IMR-90 (cell line): Measurements from ENCODE around the gene CD151. TPM values are rescaled to one million over a fixed set of nuclear protein-coding genes. Genes with fewer than 3 reads are reported as not detected.

ENCODE experiments used
- ATAC-seq: fragments of 200-7000 bp; cut with Tn5 transposase; 2 replicates; pipeline ENCODE4 v1.9.1; 2020; ENCODE audit warnings: low read depth, mild to moderate bottlenecking, moderate library complexity
- BruUV-seq: library from RNA; stranded (reverse); fragments of 400-500 nt; replicated peaks from 2 replicates; lab custom pipeline; 2021; lab: Mats Ljungman, UMichigan
- CTCF ChIA-PET: fragments of 300-600 bp; formaldehyde crosslinking; extraction: SDS; loops from one replicate; lab custom pipeline; 2021; ENCODE audit warnings: antibody characterized with exemption; lab: Yijun Ruan, JAX
- POLR2A ChIA-PET: fragments of 300-600 bp; sonication (Branson Sonifier 250); formaldehyde crosslinking; loops from one replicate; lab custom pipeline; 2022; ENCODE audit warnings: antibody characterized with exemption; ENCODE audit not compliant: unreplicated experiment; lab: Charles Lee
- DNase-seq: peaks from one replicate; pipeline ENCODE4 v3.0.0; 2013
- H2AFZ ChIP-seq: replicated peaks from 2 replicates; pipeline ENCODE3; 2013; ENCODE audit warnings: low read length, mild to moderate bottlenecking; ENCODE audit not compliant: poor library complexity
- H2AK5ac ChIP-seq: 2 replicates; pipeline ENCODE4 v1.6.1; 2013; ENCODE audit warnings: low read depth, low read length, inconsistent platforms
- H2AK9ac ChIP-seq: replicated peaks from 2 replicates; pipeline ENCODE3; 2013; ENCODE audit warnings: mild to moderate bottlenecking, low read depth, low read length, moderate library complexity; ENCODE audit not compliant: poor library complexity
- H2BK120ac ChIP-seq: 2 replicates; pipeline ENCODE4 v1.6.1; 2013; ENCODE audit warnings: low read depth, low read length, inconsistent platforms
- H2BK15ac ChIP-seq: 3 replicates; pipeline ENCODE4 v1.6.1; 2013; ENCODE audit warnings: low read depth, low read length, inconsistent platforms
- H2BK20ac ChIP-seq: 2 replicates; pipeline ENCODE4 v1.6.1; 2013; ENCODE audit warnings: low read depth, mild to moderate bottlenecking, inconsistent platforms, low read length, moderate library complexity
- H2BK5ac ChIP-seq: 2 replicates; pipeline ENCODE4 v1.6.1; 2013; ENCODE audit warnings: mild to moderate bottlenecking, low read depth, low read length, inconsistent platforms; ENCODE audit not compliant: poor library complexity, severe bottlenecking
- H3K14ac ChIP-seq: replicated peaks from 2 replicates; pipeline ENCODE4 v1.6.1; 2013; ENCODE audit warnings: low read depth, low read length, inconsistent platforms
- H3K18ac ChIP-seq: 2 replicates; pipeline ENCODE4 v1.6.1; 2013; ENCODE audit warnings: low read depth, low read length, control low read depth
- H3K23ac ChIP-seq: 2 replicates; pipeline ENCODE4 v1.6.1; 2013; ENCODE audit warnings: low read depth, low read length, inconsistent platforms
- H3K27ac ChIP-seq: 2 replicates; pipeline ENCODE4 v1.5.1; 2013; ENCODE audit warnings: mild to moderate bottlenecking, control low read depth, low read length; ENCODE audit not compliant: insufficient read depth
- H3K27me3 ChIP-seq: 2 replicates; pipeline ENCODE4 v1.6.1; 2013; ENCODE audit warnings: low read length; ENCODE audit not compliant: control insufficient read depth, insufficient read depth
- H3K36me3 ChIP-seq: 2 replicates; pipeline ENCODE4 v1.6.1; 2013; ENCODE audit warnings: low read length, mixed read lengths; ENCODE audit not compliant: control insufficient read depth, insufficient read depth
- H3K4ac ChIP-seq: 2 replicates; pipeline ENCODE4 v1.6.1; 2013; ENCODE audit warnings: low read depth, low read length, inconsistent platforms
- H3K4me1 ChIP-seq: 2 replicates; pipeline ENCODE4 v1.6.1; 2013; ENCODE audit warnings: low read length, mixed read lengths; ENCODE audit not compliant: control insufficient read depth, insufficient read depth
- H3K4me2 ChIP-seq: 2 replicates; pipeline ENCODE4 v1.6.1; 2013; ENCODE audit warnings: low read depth, mild to moderate bottlenecking, control low read depth, low read length, moderate library complexity
- H3K4me3 ChIP-seq: 2 replicates; pipeline ENCODE4 v1.5.1; 2013; ENCODE audit warnings: low read depth, mild to moderate bottlenecking, control low read depth, low read length, moderate library complexity; ENCODE audit not compliant: insufficient read depth
- H3K56ac ChIP-seq: 2 replicates; pipeline ENCODE4 v1.6.1; 2013; ENCODE audit warnings: low read length, inconsistent platforms; ENCODE audit not compliant: insufficient read depth; ENCODE audit errors: extremely low read depth
- H3K79me1 ChIP-seq, 2 experiments: 2 replicates each; pipeline ENCODE4 v1.6.1; 2013; ENCODE audit warnings: low read length in 2 of 2, inconsistent platforms in 1 of 2, low read depth in 1 of 2
- H3K9ac ChIP-seq: 2 replicates; pipeline ENCODE4 v1.6.1; 2013; ENCODE audit warnings: low read depth, low read length, control low read depth
- H3K9me1 ChIP-seq: 2 replicates; pipeline ENCODE4 v1.6.1; 2013; ENCODE audit warnings: low read length, inconsistent platforms; ENCODE audit not compliant: insufficient read depth
- H3K9me3 ChIP-seq: 2 replicates; pipeline ENCODE4 v1.6.1; 2013; ENCODE audit warnings: low read length; ENCODE audit not compliant: control insufficient read depth, insufficient read depth
- H4K20me1 ChIP-seq: 2 replicates; pipeline ENCODE4 v1.6.1; 2013; ENCODE audit warnings: low read length, inconsistent platforms; ENCODE audit not compliant: insufficient read depth
- H4K5ac ChIP-seq: 2 replicates; pipeline ENCODE4 v1.6.1; 2013; ENCODE audit warnings: mild to moderate bottlenecking, low read depth, low read length, control low read depth
- H4K8ac ChIP-seq, 2 experiments: 2 replicates each; pipeline ENCODE4 v1.6.1; 2013; ENCODE audit warnings: low read depth in 2 of 2, low read length in 2 of 2, control low read depth in 1 of 2, inconsistent platforms in 1 of 2
- H4K91ac ChIP-seq: 2 replicates; pipeline ENCODE4 v1.6.1; 2013; ENCODE audit warnings: low read depth, low read length, inconsistent platforms; ENCODE audit not compliant: insufficient read depth
- BHLHE40 ChIP-seq: fragments of 150-350 bp; IDR thresholded peaks from 2 replicates; pipeline ENCODE4 v1.6.1; 2016; ENCODE audit warnings: mild to moderate bottlenecking, low read depth, low read length
- CEBPB ChIP-seq: IDR thresholded peaks from 2 replicates; pipeline ENCODE4 v1.6.1; 2012; ENCODE audit warnings: low read depth, low read length, improper control_type of control experiment
- CHD1 ChIP-seq: IDR thresholded peaks from 2 replicates; pipeline ENCODE4 v1.6.1; 2012; ENCODE audit warnings: low read depth, low read length, improper control_type of control experiment
- FOS ChIP-seq: fragments of 150-350 bp; IDR thresholded peaks from 2 replicates; pipeline ENCODE4 v1.6.1; 2016; ENCODE audit warnings: low read depth, low read length
- MAFK ChIP-seq: IDR thresholded peaks from 2 replicates; pipeline ENCODE4 v1.6.1; 2012; ENCODE audit warnings: low read depth, low read length, improper control_type of control experiment
- MAZ ChIP-seq: IDR thresholded peaks from 2 replicates; pipeline ENCODE4 v1.6.1; 2012; ENCODE audit warnings: low read depth, mild to moderate bottlenecking, low read length, improper control_type of control experiment, moderate library complexity, borderline replicate concordance
- MXI1 ChIP-seq: IDR thresholded peaks from 2 replicates; pipeline ENCODE4 v1.6.1; 2012; ENCODE audit warnings: low read depth, mild to moderate bottlenecking, low read length, moderate library complexity, borderline replicate concordance
- NFE2L2 ChIP-seq: fragments of 150-350 bp; IDR thresholded peaks from 2 replicates; pipeline ENCODE4 v1.6.1; 2016; ENCODE audit warnings: low read depth, mild to moderate bottlenecking, low read length
- POLR2A ChIP-seq: IDR thresholded peaks from 2 replicates; pipeline ENCODE4 v1.6.1; 2012; ENCODE audit warnings: mild to moderate bottlenecking, low read depth, low read length
- RAD21 ChIP-seq: IDR thresholded peaks from 2 replicates; pipeline ENCODE4 v1.6.1; 2012; ENCODE audit warnings: low read length, improper control_type of control experiment
- RCOR1 ChIP-seq: IDR thresholded peaks from 2 replicates; pipeline ENCODE4 v1.6.1; 2012; ENCODE audit warnings: mild to moderate bottlenecking, low read length, improper control_type of control experiment; ENCODE audit not compliant: insufficient replicate concordance
- SMC3 ChIP-seq: fragments of 150-350 bp; IDR thresholded peaks from 2 replicates; pipeline ENCODE4 v1.6.1; 2016; ENCODE audit warnings: low read depth, mild to moderate bottlenecking, antibody characterized with exemption, low read length, moderate library complexity
- WGBS, 2 experiments: methylation state at CpG; one replicate each; pipeline versions ENCODE4 v1.1.5 to v1.1.7; 2013; ENCODE audit warnings: missing lambda C conversion rate in 2 of 2; ENCODE audit not compliant: insufficient read length in 1 of 2; ENCODE audit errors: extremely low coverage in 2 of 2; 5-methylcytosine and 5-hydroxymethylcytosine counted together
- dilution Hi-C: fragments of 300-500 bp; cut with HindIII; formaldehyde crosslinking; loops from one replicate; pipeline ENCODE4 v1.14.3; 2018; ENCODE audit warnings: low sequenced_read_pairs; ENCODE audit not compliant: unreplicated experiment
- in situ Hi-C: fragments of 300-500 bp; cut with MboI; formaldehyde crosslinking; loops from 3 replicates; pipeline ENCODE4 v1.14.3; 2019; ENCODE audit warnings: low sequenced_read_pairs, inconsistent platforms, mixed read lengths
- intact Hi-C: fragments of 100-400 bp; cut with micrococcal nuclease; formaldehyde crosslinking; loops from 2 replicates; pipeline ENCODE4 v1.10.0; 2022
- polyA plus RNA-seq, 3 experiments: library from polyadenylated mRNA; depleted of rRNA; stranded (reverse); fragments of >200 nt; gene quantifications; 2 replicates each; pipeline ENCODE4 v1.2.3, GENCODE V29; 2012; ENCODE audit warnings: low replicate concordance in 1 of 3
- total RNA-seq: library from RNA; depleted of rRNA; stranded (reverse); fragments of >200 nt; gene quantifications from 2 replicates; pipeline ENCODE4 v1.2.3, GENCODE V29; 2012
- TF ChIP-seq, protein P1 (sequence below): conservative IDR thresholded peaks from 2 replicates; pipeline ENCODE4 v1.5.1; 2012; ENCODE audit warnings: mild to moderate bottlenecking, low read depth, low read length, improper control_type of control experiment
- TF ChIP-seq, protein P2 (sequence below): fragments of 150-350 bp; IDR thresholded peaks from 2 replicates; pipeline ENCODE4 v1.6.1; 2017; ENCODE audit warnings: mild to moderate bottlenecking, antibody characterized with exemption, low read length, low read depth
- TF ChIP-seq, protein P3 (sequence below): fragments of 150-350 bp; IDR thresholded peaks from 2 replicates; pipeline ENCODE4 v1.6.1; 2016; ENCODE audit warnings: low read depth, mild to moderate bottlenecking, low read length, moderate library complexity, borderline replicate concordance

CD151 gene
- total and polyA plus RNA-seq, 2 of the 4 experiments (the other 2 are of a cell fraction), result 1,150 to 1,267 TPM

DNA sequence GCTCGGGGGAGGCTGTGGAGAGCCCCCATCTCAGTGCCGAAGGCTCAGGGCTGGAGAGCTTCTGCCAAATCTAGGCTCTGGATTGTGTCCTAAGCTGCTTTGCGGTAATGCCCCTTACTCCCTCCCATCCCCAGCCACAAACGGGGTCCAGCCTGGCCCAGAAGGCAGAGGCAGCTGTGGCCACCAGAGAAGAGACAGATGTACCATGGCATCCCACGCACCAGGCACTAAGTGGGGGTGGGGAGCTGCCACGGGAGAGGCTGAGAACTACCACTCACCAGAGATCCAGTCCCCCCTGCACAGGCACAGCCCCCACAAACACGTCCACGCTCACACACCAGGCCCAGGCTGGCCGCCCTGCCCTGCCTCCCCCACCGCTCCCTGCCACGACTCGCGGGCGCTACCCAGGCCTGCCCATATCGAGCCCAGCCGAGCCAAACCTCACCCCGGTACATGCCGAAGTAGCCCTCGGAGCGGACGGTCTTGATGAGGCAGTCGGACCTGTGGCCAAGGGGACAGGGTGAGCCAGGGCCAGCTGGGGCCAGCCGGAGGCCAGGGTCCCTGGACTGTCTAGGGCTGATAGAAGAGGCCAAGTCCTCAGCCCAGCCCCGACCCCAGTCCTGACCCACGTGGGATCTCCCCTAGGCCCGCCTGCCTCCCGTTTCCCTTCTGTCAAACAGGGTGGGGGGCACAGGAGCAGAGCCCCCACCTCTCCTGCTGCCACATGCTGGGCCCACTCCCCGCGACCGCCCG lies 38.6 kb upstream of the CD151 start:
- in situ Hi-C loops (no loop called here), intact Hi-C loops (no loop called here), dilution Hi-C loops (no loop called here)
- no peak overlapping the region for H4K91ac ChIP-seq
- H3K4me3 ChIP-seq, result no peak overlapping the region
- H3K27ac ChIP-seq, result no peak overlapping the region
- ChIA-PET POLR2A (no interaction called here), CTCF (interaction anchor here (0.7 kb wide), 1 partner anchor 9 kb away, joined by 3 read pairs; no protein-coding TSS in a partner anchor)
- no peak overlapping the region for H4K8ac ChIP-seq
- DNase-seq, result no peak
- no peak overlapping the region for H2BK20ac ChIP-seq
- no peak overlapping the region for H2AK9ac ChIP-seq
- H3K79me1 ChIP-seq, result peaks cover 0 to 29% of the 10 kb centered on the region in 2 experiments; a peak in 3 of 4 replicates
- H3K14ac ChIP-seq, result no peak overlapping the region
- no peak overlapping the region for H2AK5ac ChIP-seq
- no peak overlapping the region for H3K56ac ChIP-seq
- no peak overlapping the region for H3K4ac ChIP-seq
- no peak overlapping the region for H4K5ac ChIP-seq
- H2BK15ac ChIP-seq, result no peak overlapping the region
- no peak overlapping the region for H3K23ac ChIP-seq
- H3K9me1 ChIP-seq, result peaks cover 6% of the 10 kb centered on the region; the same call in 1 of the 2 replicates
- H3K18ac ChIP-seq, result no peak overlapping the region
- no peak overlapping the region for H2BK5ac ChIP-seq
- H2BK120ac ChIP-seq, result no peak overlapping the region
- no peak overlapping the region for H3K4me2 ChIP-seq
- WGBS, 2 experiments, result 90% methylated on average over 8 of the region's 31 CpGs; no CpG with 5 or more reads in 1 of the 2 experiments
- H3K9ac ChIP-seq, result no peak overlapping the region
- peak overlapping the region; percentile 40 for H2AFZ ChIP-seq
- peaks cover 24% of the 10 kb centered on the region; the same call in 1 of the 2 replicates for H3K36me3 ChIP-seq
- no TSS peak for BruUV-seq
- no peak for TF ChIP-seq FOS
- no peak for TF ChIP-seq NFE2L2
- no peak for TF ChIP-seq MAZ
- TF ChIP-seq BHLHE40, result no peak
- no peak for TF ChIP-seq MAFK
- no peak for TF ChIP-seq POLR2A
- TF ChIP-seq CEBPB, result no peak
- TF ChIP-seq MXI1, result no peak
- TF ChIP-seq RAD21, result no peak
- no peak for TF ChIP-seq RCOR1
- TF ChIP-seq, protein P1, sequence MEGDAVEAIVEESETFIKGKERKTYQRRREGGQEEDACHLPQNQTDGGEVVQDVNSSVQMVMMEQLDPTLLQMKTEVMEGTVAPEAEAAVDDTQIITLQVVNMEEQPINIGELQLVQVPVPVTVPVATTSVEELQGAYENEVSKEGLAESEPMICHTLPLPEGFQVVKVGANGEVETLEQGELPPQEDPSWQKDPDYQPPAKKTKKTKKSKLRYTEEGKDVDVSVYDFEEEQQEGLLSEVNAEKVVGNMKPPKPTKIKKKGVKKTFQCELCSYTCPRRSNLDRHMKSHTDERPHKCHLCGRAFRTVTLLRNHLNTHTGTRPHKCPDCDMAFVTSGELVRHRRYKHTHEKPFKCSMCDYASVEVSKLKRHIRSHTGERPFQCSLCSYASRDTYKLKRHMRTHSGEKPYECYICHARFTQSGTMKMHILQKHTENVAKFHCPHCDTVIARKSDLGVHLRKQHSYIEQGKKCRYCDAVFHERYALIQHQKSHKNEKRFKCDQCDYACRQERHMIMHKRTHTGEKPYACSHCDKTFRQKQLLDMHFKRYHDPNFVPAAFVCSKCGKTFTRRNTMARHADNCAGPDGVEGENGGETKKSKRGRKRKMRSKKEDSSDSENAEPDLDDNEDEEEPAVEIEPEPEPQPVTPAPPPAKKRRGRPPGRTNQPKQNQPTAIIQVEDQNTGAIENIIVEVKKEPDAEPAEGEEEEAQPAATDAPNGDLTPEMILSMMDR, result no peak
- no peak for TF ChIP-seq CHD1
- TF ChIP-seq, protein P2, sequence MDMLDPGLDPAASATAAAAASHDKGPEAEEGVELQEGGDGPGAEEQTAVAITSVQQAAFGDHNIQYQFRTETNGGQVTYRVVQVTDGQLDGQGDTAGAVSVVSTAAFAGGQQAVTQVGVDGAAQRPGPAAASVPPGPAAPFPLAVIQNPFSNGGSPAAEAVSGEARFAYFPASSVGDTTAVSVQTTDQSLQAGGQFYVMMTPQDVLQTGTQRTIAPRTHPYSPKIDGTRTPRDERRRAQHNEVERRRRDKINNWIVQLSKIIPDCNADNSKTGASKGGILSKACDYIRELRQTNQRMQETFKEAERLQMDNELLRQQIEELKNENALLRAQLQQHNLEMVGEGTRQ, result no peak
- TF ChIP-seq SMC3, result no peak
- TF ChIP-seq, protein P3, sequence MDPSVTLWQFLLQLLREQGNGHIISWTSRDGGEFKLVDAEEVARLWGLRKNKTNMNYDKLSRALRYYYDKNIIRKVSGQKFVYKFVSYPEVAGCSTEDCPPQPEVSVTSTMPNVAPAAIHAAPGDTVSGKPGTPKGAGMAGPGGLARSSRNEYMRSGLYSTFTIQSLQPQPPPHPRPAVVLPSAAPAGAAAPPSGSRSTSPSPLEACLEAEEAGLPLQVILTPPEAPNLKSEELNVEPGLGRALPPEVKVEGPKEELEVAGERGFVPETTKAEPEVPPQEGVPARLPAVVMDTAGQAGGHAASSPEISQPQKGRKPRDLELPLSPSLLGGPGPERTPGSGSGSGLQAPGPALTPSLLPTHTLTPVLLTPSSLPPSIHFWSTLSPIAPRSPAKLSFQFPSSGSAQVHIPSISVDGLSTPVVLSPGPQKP, result no peak
- no peaks in the 10 kb centered on the region for H3K27me3 ChIP-seq
- no peaks in the 10 kb centered on the region for H3K9me3 ChIP-seq
- H4K20me1 ChIP-seq, result peaks cover 18% of the 10 kb centered on the region
- no peak for ATAC-seq
- H3K4me1 ChIP-seq, result peaks cover 16% of the 10 kb centered on the region
